ENCODE measurements around the gene F13B.
"Not testable (repeated sequence)": the region's sequence is repeated elsewhere in the genome, so short reads cannot be mapped to it uniquely, and the experiment has no call there.

The F13B gene

DNA sequence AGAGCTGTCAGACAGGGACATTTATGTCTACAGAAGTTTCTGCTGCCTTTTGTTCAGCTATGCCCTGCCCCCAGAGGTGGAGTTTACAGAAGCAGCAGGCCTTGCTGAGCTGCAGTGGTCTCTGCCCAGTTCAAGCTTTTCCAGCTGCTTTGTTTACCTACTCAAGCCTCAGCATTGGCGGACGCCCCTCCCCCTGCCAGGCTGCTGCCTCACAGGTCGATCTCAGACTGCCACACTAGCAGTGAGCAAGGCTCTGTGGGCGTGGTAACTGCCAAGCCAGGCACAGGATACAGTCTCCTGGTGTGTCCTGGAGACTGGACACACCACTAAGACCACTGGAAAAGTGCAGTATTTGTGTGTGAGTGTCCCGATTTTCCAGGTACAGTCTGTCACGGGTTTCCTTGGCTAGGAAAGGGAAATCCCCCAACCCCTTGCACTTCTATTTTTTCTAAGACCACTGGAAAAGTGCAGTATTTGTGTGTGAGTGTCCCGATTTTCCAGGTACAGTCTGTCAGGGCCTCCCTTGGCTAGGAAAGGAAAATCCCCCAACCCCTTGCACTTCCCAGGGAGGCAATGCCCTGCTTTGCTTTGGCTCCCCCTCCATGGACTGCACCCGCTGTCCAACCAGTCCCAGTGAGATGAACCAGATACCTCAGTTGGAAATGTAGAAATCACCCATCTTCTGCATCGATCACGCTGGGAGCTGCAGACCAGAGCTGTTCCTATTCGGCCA is 75.0 kb downstream of the F13B start:
- H3K4me3 ChIP-seq (ENCODE audit: low read length); DNase-seq (ENCODE audit: low read depth, low spot score): not testable (repeated sequence)
